Dendritic cell treated with granulocyte-macrophage colony-stimulating factor and Interleukin-4, amounts not matched to agents 40 ng/mL and 50 ng/mL, for 4 days (primary cell): Measurements from ENCODE around the gene CCL18.
"Not testable (repeated sequence)": the region's sequence is repeated elsewhere in the genome, so short reads cannot be mapped to it uniquely, and the experiment has no call there.

Experiments
- H3K27ac Mint-ChIP-seq: one replicate; pipeline ENCODE4 v1.8.0; 2022; ENCODE audit warnings: mild to moderate bottlenecking, mixed read lengths
- H3K27me3 Mint-ChIP-seq: one replicate; pipeline ENCODE4 v1.8.0; 2022; ENCODE audit warnings: mild to moderate bottlenecking, mixed read lengths
- H3K36me3 Mint-ChIP-seq: one replicate; pipeline ENCODE4 v1.8.0; 2022; ENCODE audit warnings: low read depth, mixed read lengths
- H3K4me1 Mint-ChIP-seq: one replicate; pipeline ENCODE4 v1.8.0; 2022; ENCODE audit warnings: low read depth, mixed read lengths
- H3K4me3 Mint-ChIP-seq: one replicate; pipeline ENCODE4 v1.8.0; 2022; ENCODE audit warnings: mild to moderate bottlenecking, moderate library complexity, mixed read lengths
- H3K9me3 Mint-ChIP-seq: one replicate; pipeline ENCODE4 v1.8.0; 2022; ENCODE audit warnings: mixed read lengths
- intact Hi-C: fragments of 100-400 bp; cut with micrococcal nuclease; formaldehyde crosslinking; loops from one replicate; pipeline ENCODE4 v1.15.0; 2022

CCL18 gene

GRCh38 chr17:36095992-36096391, 31.9 kb downstream of the CCL18 start:
- intact Hi-C loops, result no loop called here
- no peak overlapping the region for H3K4me3 Mint-ChIP-seq
- H3K27me3 Mint-ChIP-seq, result peaks cover 1% of the 10 kb centered on the region
- peak overlapping the region; percentile 37 for H3K27ac Mint-ChIP-seq
- peaks cover 42% of the 10 kb centered on the region for H3K4me1 Mint-ChIP-seq
- H3K36me3 Mint-ChIP-seq, result peaks cover 26% of the 10 kb centered on the region
- no peaks in the 10 kb centered on the region for H3K9me3 Mint-ChIP-seq

GRCh38 chr17:36099004-36099403, 34.9 kb downstream of the CCL18 start:
- H3K27me3 Mint-ChIP-seq, intact Hi-C loops, H3K4me3 Mint-ChIP-seq, H3K9me3 Mint-ChIP-seq: not testable (repeated sequence)
- Mint-ChIP-seq H3K36me3 (peaks cover 10% of the 10 kb centered on the region), H3K4me1 (peaks cover 50% of the 10 kb centered on the region), H3K27ac (peak overlapping the region; percentile 32)

GRCh38 chr17:36103401-36103975, 39.4 kb downstream of the CCL18 start, which contains the start of gene CCL4:
Gene CCL4 (plus strand): TSS chr17:36103827. CDS start chr17:36103906, 79 bp downstream.
- peak within 1 kb of the TSS; percentile 66 for H3K4me3 Mint-ChIP-seq
- peaks cover 77% of the 10 kb centered on the region for H3K4me1 Mint-ChIP-seq
- peaks cover 19% of the 10 kb centered on the region for H3K36me3 Mint-ChIP-seq
- H3K9me3 Mint-ChIP-seq, H3K27me3 Mint-ChIP-seq, intact Hi-C loops: not testable (repeated sequence)
- H3K27ac Mint-ChIP-seq, result peak within 1 kb of the TSS; percentile 74

GRCh38 chr17:36104246-36104645, 40.2 kb downstream of the CCL18 start:
- intact Hi-C loops, H3K9me3 Mint-ChIP-seq, H3K27me3 Mint-ChIP-seq: not testable (repeated sequence)
- peak overlapping the region; percentile 66 for H3K4me3 Mint-ChIP-seq
- H3K36me3 Mint-ChIP-seq, result peaks cover 17% of the 10 kb centered on the region
- H3K27ac Mint-ChIP-seq, result peak overlapping the region; percentile 74
- H3K4me1 Mint-ChIP-seq, result peaks cover 73% of the 10 kb centered on the region

- Mint-ChIP-seq H3K9me3 (no peaks in the 10 kb centered on the region), H3K4me3 (peak overlapping the region; percentile 66), H3K36me3 (peaks cover 17% of the 10 kb centered on the region), H3K27ac (peak overlapping the region; percentile 74), H3K4me1 (peaks cover 68% of the 10 kb centered on the region), H3K27me3 (peaks cover 1% of the 10 kb centered on the region)
- intact Hi-C loops, result no loop called here
Observed at GRCh38 chr17:36104701-36105181, 40.7 kb downstream of the CCL18 start.

GRCh38 chr17:36105781-36106492, 41.9 kb downstream of the CCL18 start:
- no peaks in the 10 kb centered on the region for H3K27me3 Mint-ChIP-seq
- no peaks in the 10 kb centered on the region for H3K9me3 Mint-ChIP-seq
- H3K27ac Mint-ChIP-seq, result peak overlapping the region; percentile 62
- H3K36me3 Mint-ChIP-seq, result peaks cover 17% of the 10 kb centered on the region
- H3K4me3 Mint-ChIP-seq, result no peak overlapping the region
- intact Hi-C loops, result no loop called here
- H3K4me1 Mint-ChIP-seq, result peaks cover 60% of the 10 kb centered on the region

GRCh38 chr17:36106493-36106835, 42.4 kb downstream of the CCL18 start:
- Mint-ChIP-seq H3K27ac (no peak overlapping the region), H3K4me1 (peaks cover 60% of the 10 kb centered on the region), H3K27me3 (no peaks in the 10 kb centered on the region), H3K9me3 (peaks cover 2% of the 10 kb centered on the region), H3K36me3 (peaks cover 17% of the 10 kb centered on the region), H3K4me3 (no peak overlapping the region)
- intact Hi-C loops, result no loop called here

- H3K27me3 Mint-ChIP-seq, result no peaks in the 10 kb centered on the region
- peaks cover 20% of the 10 kb centered on the region for H3K36me3 Mint-ChIP-seq
- H3K27ac Mint-ChIP-seq, result peak overlapping the region; percentile 52
- peaks cover 58% of the 10 kb centered on the region for H3K4me1 Mint-ChIP-seq
- H3K9me3 Mint-ChIP-seq, result peaks cover 14% of the 10 kb centered on the region
- intact Hi-C loops, result no loop called here
- H3K4me3 Mint-ChIP-seq, result no peak overlapping the region
Observed at GRCh38 chr17:36107660-36108059, 43.6 kb downstream of the CCL18 start.

GRCh38 chr17:36108265-36108664, 44.2 kb downstream of the CCL18 start:
- peak overlapping the region; percentile 52 for H3K27ac Mint-ChIP-seq
- H3K36me3 Mint-ChIP-seq, result peaks cover 23% of the 10 kb centered on the region
- H3K4me3 Mint-ChIP-seq, intact Hi-C loops, H3K27me3 Mint-ChIP-seq: not testable (repeated sequence)
- H3K4me1 Mint-ChIP-seq, result peaks cover 52% of the 10 kb centered on the region
- H3K9me3 Mint-ChIP-seq, result peaks cover 20% of the 10 kb centered on the region

GRCh38 chr17:36111068-36111490, 47.0 kb downstream of the CCL18 start:
- intact Hi-C loops, result no loop called here
- no peak overlapping the region for H3K4me3 Mint-ChIP-seq
- peaks cover 31% of the 10 kb centered on the region for H3K4me1 Mint-ChIP-seq

GRCh38 chr17:36112572-36112971, 48.5 kb downstream of the CCL18 start:
- Mint-ChIP-seq H3K4me3 (no peak overlapping the region), H3K27ac (no peak overlapping the region), H3K9me3 (peaks cover 29% of the 10 kb centered on the region), H3K36me3 (peaks cover 6% of the 10 kb centered on the region), H3K4me1 (peaks cover 26% of the 10 kb centered on the region), H3K27me3 (peaks cover 5% of the 10 kb centered on the region)
- intact Hi-C loops, result no loop called here

More at GRCh38 chr17:36111068-36111490, 47.0 kb downstream of the CCL18 start:
- Mint-ChIP-seq H3K27me3 (peaks cover 1% of the 10 kb centered on the region), H3K9me3 (peaks cover 29% of the 10 kb centered on the region), H3K27ac (no peak overlapping the region), H3K36me3 (peaks cover 6% of the 10 kb centered on the region)

- H3K36me3 Mint-ChIP-seq, H3K4me3 Mint-ChIP-seq, H3K27ac Mint-ChIP-seq, H3K27me3 Mint-ChIP-seq, intact Hi-C loops: not testable (repeated sequence)
- Mint-ChIP-seq H3K9me3 (peaks cover 29% of the 10 kb centered on the region), H3K4me1 (peaks cover 26% of the 10 kb centered on the region)
Observed at GRCh38 chr17:36113131-36113530, 49.1 kb downstream of the CCL18 start.

- Mint-ChIP-seq H3K27me3 (peaks cover 10% of the 10 kb centered on the region), H3K4me1 (peaks cover 24% of the 10 kb centered on the region), H3K9me3 (peaks cover 29% of the 10 kb centered on the region)
- H3K27ac Mint-ChIP-seq, H3K4me3 Mint-ChIP-seq, H3K36me3 Mint-ChIP-seq, intact Hi-C loops: not testable (repeated sequence)
Observed at GRCh38 chr17:36114971-36115648, 51.0 kb downstream of the CCL18 start.

GRCh38 chr17:36115649-36115977, 51.5 kb downstream of the CCL18 start:
- H3K36me3 Mint-ChIP-seq, H3K27ac Mint-ChIP-seq, H3K4me3 Mint-ChIP-seq, intact Hi-C loops: not testable (repeated sequence)
- Mint-ChIP-seq H3K27me3 (peaks cover 10% of the 10 kb centered on the region), H3K4me1 (peaks cover 24% of the 10 kb centered on the region), H3K9me3 (peaks cover 29% of the 10 kb centered on the region)
